HEK293 (cell line): ENCODE data around the gene HOXB7.

Experiments used
- BCL11A ChIP-seq: fragments of 450-650 bp; formaldehyde crosslinking; IDR thresholded peaks from 2 replicates; pipeline ENCODE4 v1.5.1; 2016; ENCODE audit warnings: low read depth, missing biosample characterization, missing genetic modification characterization
- BCL11B ChIP-seq: fragments of 450-650 bp; formaldehyde crosslinking; IDR thresholded peaks from 2 replicates; pipeline ENCODE4 v1.5.1; 2016; ENCODE audit warnings: low read depth, missing biosample characterization, missing genetic modification characterization
- GLIS1 ChIP-seq: fragments of 450-650 bp; formaldehyde crosslinking; IDR thresholded peaks from 2 replicates; pipeline ENCODE4 v1.5.1; 2016; ENCODE audit warnings: missing biosample characterization, missing genetic modification characterization
- HOXA7 ChIP-seq: sonication (generic); formaldehyde crosslinking; IDR thresholded peaks from 2 replicates; pipeline ENCODE4 v1.8.1; 2022; ENCODE audit warnings: missing genetic modification reagents, borderline replicate concordance
- MEIS1 ChIP-seq: sonication (generic); formaldehyde crosslinking; IDR thresholded peaks from 2 replicates; pipeline ENCODE4 v1.8.1; 2022; ENCODE audit warnings: missing genetic modification reagents, mild to moderate bottlenecking, borderline replicate concordance
- PRDM1 ChIP-seq: fragments of 450-650 bp; formaldehyde crosslinking; IDR thresholded peaks from 2 replicates; pipeline ENCODE4; 2016; ENCODE audit warnings: missing biosample characterization, missing genetic modification characterization
- SALL2 ChIP-seq: fragments of 450-650 bp; formaldehyde crosslinking; IDR thresholded peaks from 2 replicates; pipeline ENCODE4 v1.5.0; 2017; ENCODE audit warnings: missing biosample characterization, mild to moderate bottlenecking, missing genetic modification characterization, borderline replicate concordance
- SCRT1 ChIP-seq: fragments of 450-650 bp; formaldehyde crosslinking; IDR thresholded peaks from 2 replicates; pipeline ENCODE4 v1.5.1; 2016; ENCODE audit warnings: missing biosample characterization, missing genetic modification characterization, borderline replicate concordance
- SETDB1 ChIP-seq: IDR thresholded peaks from one replicate; pipeline ENCODE4 v1.6.1; 2017; ENCODE audit warnings: mild to moderate bottlenecking, low read length, moderate library complexity, mixed read lengths; ENCODE audit not compliant: insufficient read length
- ZFP3 ChIP-seq: fragments of 450-650 bp; formaldehyde crosslinking; IDR thresholded peaks from 2 replicates; pipeline ENCODE4 v1.5.1; 2016; ENCODE audit warnings: low read depth, missing biosample characterization, missing genetic modification characterization
- ZNF155 ChIP-seq: fragments of 450-650 bp; formaldehyde crosslinking; IDR thresholded peaks from 2 replicates; pipeline ENCODE4 v1.5.1; 2016; ENCODE audit warnings: missing biosample characterization, missing genetic modification characterization
- ZNF19 ChIP-seq: fragments of 450-650 bp; formaldehyde crosslinking; IDR thresholded peaks from 2 replicates; pipeline ENCODE4; 2016; ENCODE audit warnings: missing biosample characterization, missing genetic modification characterization, low read depth
- ZNF341 ChIP-seq: fragments of 450-650 bp; formaldehyde crosslinking; IDR thresholded peaks from 2 replicates; pipeline ENCODE4; 2016; ENCODE audit warnings: low read depth, missing biosample characterization, missing genetic modification characterization
- ZNF423 ChIP-seq: fragments of 450-650 bp; formaldehyde crosslinking; IDR thresholded peaks from 2 replicates; pipeline ENCODE4 v1.5.1; 2016; ENCODE audit warnings: missing biosample characterization, missing genetic modification characterization
- ZNF426 ChIP-seq: fragments of 450-650 bp; formaldehyde crosslinking; IDR thresholded peaks from 2 replicates; pipeline ENCODE4 v1.5.1; 2017; ENCODE audit warnings: missing biosample characterization, missing genetic modification characterization, mild to moderate bottlenecking, inconsistent platforms, moderate library complexity
- ZNF558 ChIP-seq: fragments of 450-650 bp; formaldehyde crosslinking; IDR thresholded peaks from 2 replicates; pipeline ENCODE4 v1.5.1; 2016; ENCODE audit warnings: missing biosample characterization, missing genetic modification characterization
- ZNF660 ChIP-seq: fragments of 450-650 bp; IDR thresholded peaks from 2 replicates; pipeline ENCODE4 v1.5.1; 2018; ENCODE audit warnings: missing biosample characterization, mild to moderate bottlenecking, missing genetic modification characterization
- ZNF677 ChIP-seq: fragments of 450-650 bp; IDR thresholded peaks from 2 replicates; pipeline ENCODE4 v1.5.0; 2018; ENCODE audit warnings: missing biosample characterization, mild to moderate bottlenecking, missing genetic modification characterization, moderate library complexity
- ZNF747 ChIP-seq: fragments of 450-650 bp; formaldehyde crosslinking; IDR thresholded peaks from 2 replicates; pipeline ENCODE4 v1.5.1; 2016; ENCODE audit warnings: missing biosample characterization, missing genetic modification characterization
- ZNF837 ChIP-seq: fragments of 450-650 bp; formaldehyde crosslinking; IDR thresholded peaks from 2 replicates; pipeline ENCODE4 v1.5.1; 2016; ENCODE audit warnings: missing biosample characterization, missing genetic modification characterization
- ZXDB ChIP-seq: fragments of 450-650 bp; formaldehyde crosslinking; IDR thresholded peaks from 2 replicates; pipeline ENCODE4 v1.5.1; 2016; ENCODE audit warnings: missing biosample characterization, missing genetic modification characterization
- TF ChIP-seq, protein P1 (sequence below): IDR thresholded peaks from 2 replicates; pipeline ENCODE4 v1.6.1; 2011; ENCODE audit warnings: mild to moderate bottlenecking, low read depth, low read length, borderline replicate concordance
- TF ChIP-seq, protein P2 (sequence below): fragments of 450-650 bp; formaldehyde crosslinking; IDR thresholded peaks from 2 replicates; pipeline ENCODE4 v1.5.0; 2017; ENCODE audit warnings: missing biosample characterization, missing genetic modification characterization, borderline replicate concordance
- TF ChIP-seq, protein P3 (sequence below): fragments of 450-650 bp; formaldehyde crosslinking; IDR thresholded peaks from 2 replicates; pipeline ENCODE4 v1.5.1; 2016; ENCODE audit warnings: missing biosample characterization, missing genetic modification characterization, borderline replicate concordance
- TF ChIP-seq, protein P4 (sequence below): fragments of 450-650 bp; IDR thresholded peaks from 2 replicates; pipeline ENCODE4 v1.5.1; 2018; ENCODE audit warnings: missing biosample characterization, missing genetic modification characterization
- TF ChIP-seq, protein P5 (sequence below): fragments of 450-650 bp; formaldehyde crosslinking; IDR thresholded peaks from 2 replicates; pipeline ENCODE4 v1.5.1; 2016; ENCODE audit warnings: missing biosample characterization, missing genetic modification characterization
- TF ChIP-seq, protein P6 (sequence below): fragments of 450-650 bp; formaldehyde crosslinking; IDR thresholded peaks from 2 replicates; pipeline ENCODE4 v1.5.1; 2016; ENCODE audit warnings: missing biosample characterization, missing genetic modification characterization

Gene HOXB7

DNA sequence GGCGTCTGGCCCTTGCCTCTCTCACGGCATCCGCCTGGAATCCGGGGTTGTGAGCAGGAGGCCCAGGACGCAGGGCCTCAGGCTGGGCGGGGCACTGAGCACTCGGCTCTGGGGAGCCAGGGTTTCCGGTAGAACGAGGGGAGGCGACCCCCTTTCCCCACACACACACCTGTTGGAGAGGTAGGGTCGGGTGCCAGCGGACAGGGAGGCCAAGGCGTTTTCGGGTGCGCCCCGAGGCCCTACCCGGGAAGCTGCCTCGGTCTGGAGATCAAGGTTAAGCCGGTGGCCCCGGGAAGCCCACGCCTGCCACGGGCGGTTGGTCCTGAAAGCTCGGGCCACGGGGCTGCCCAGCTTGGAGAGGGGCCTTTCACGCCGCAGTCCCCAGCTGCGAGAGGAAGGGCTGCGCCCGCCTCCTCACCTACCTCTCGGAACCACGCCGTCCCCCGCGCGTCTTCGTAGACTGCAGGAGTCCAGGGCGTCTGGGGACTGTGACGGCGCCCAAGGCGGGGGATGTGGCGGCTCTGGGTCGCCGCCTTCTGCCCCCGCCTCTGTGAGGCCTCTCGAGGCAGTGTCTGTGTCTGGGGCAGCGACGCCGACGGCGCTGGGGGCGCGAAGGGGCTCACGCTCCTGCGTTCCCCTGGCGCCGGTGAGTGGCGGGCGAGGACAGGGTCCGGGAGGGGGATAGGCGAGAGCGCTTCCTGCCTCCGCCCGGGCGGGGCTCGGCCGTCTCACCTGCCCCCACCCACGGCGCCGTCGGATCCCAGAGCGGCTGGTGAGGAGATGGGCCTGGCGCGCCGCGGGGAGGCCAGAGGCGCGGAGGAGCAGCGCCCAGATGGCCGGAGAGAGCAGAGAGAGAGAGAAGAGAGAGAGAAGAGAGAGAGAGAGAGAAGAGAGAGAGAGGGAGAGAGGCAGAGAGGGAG lies 35.6 kb upstream of the HOXB7 start (continued):
- TF ChIP-seq SCRT1 (tag by site-specific recombination) (peak; percentile 74; the same call in 1 of the 2 replicates), MEIS1 (no peak), ZNF558 (tag by site-specific recombination) (no peak), ZNF677 (tag by site-specific recombination) (no peak), ZXDB (peak; percentile 82), HOXA7 (CRISPR knock-in tag) (no peak), ZNF155 (tag by site-specific recombination) (no peak), ZNF747 (tag by site-specific recombination) (no peak), ZNF837 (no peak), ZNF341 (tag by site-specific recombination) (no peak), SALL2 (no peak), BCL11A (tag by site-specific recombination) (no peak), PRDM1 (tag by site-specific recombination) (peak; percentile 91), SETDB1 (no peak), BCL11B (tag by site-specific recombination) (peak; percentile 31; the same call in 1 of the 2 replicates), ZNF660 (no peak), ZNF19 (no peak), GLIS1 (tag by site-specific recombination) (peak; percentile 85; the same call in 1 of the 2 replicates), ZFP3 (tag by site-specific recombination) (no peak), ZNF426 (tag by site-specific recombination) (no peak), ZNF423 (tag by site-specific recombination) (peak; percentile 78)
- TF ChIP-seq, protein P1, sequence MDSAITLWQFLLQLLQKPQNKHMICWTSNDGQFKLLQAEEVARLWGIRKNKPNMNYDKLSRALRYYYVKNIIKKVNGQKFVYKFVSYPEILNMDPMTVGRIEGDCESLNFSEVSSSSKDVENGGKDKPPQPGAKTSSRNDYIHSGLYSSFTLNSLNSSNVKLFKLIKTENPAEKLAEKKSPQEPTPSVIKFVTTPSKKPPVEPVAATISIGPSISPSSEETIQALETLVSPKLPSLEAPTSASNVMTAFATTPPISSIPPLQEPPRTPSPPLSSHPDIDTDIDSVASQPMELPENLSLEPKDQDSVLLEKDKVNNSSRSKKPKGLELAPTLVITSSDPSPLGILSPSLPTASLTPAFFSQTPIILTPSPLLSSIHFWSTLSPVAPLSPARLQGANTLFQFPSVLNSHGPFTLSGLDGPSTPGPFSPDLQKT, result no peak
- TF ChIP-seq, protein P2, sequence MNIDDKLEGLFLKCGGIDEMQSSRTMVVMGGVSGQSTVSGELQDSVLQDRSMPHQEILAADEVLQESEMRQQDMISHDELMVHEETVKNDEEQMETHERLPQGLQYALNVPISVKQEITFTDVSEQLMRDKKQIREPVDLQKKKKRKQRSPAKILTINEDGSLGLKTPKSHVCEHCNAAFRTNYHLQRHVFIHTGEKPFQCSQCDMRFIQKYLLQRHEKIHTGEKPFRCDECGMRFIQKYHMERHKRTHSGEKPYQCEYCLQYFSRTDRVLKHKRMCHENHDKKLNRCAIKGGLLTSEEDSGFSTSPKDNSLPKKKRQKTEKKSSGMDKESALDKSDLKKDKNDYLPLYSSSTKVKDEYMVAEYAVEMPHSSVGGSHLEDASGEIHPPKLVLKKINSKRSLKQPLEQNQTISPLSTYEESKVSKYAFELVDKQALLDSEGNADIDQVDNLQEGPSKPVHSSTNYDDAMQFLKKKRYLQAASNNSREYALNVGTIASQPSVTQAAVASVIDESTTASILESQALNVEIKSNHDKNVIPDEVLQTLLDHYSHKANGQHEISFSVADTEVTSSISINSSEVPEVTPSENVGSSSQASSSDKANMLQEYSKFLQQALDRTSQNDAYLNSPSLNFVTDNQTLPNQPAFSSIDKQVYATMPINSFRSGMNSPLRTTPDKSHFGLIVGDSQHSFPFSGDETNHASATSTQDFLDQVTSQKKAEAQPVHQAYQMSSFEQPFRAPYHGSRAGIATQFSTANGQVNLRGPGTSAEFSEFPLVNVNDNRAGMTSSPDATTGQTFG (tag by site-specific recombination), result no peak
- TF ChIP-seq, protein P3, sequence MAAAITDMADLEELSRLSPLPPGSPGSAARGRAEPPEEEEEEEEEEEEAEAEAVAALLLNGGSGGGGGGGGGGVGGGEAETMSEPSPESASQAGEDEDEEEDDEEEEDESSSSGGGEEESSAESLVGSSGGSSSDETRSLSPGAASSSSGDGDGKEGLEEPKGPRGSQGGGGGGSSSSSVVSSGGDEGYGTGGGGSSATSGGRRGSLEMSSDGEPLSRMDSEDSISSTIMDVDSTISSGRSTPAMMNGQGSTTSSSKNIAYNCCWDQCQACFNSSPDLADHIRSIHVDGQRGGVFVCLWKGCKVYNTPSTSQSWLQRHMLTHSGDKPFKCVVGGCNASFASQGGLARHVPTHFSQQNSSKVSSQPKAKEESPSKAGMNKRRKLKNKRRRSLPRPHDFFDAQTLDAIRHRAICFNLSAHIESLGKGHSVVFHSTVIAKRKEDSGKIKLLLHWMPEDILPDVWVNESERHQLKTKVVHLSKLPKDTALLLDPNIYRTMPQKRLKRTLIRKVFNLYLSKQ (tag by site-specific recombination), result no peak
- TF ChIP-seq, protein P4, sequence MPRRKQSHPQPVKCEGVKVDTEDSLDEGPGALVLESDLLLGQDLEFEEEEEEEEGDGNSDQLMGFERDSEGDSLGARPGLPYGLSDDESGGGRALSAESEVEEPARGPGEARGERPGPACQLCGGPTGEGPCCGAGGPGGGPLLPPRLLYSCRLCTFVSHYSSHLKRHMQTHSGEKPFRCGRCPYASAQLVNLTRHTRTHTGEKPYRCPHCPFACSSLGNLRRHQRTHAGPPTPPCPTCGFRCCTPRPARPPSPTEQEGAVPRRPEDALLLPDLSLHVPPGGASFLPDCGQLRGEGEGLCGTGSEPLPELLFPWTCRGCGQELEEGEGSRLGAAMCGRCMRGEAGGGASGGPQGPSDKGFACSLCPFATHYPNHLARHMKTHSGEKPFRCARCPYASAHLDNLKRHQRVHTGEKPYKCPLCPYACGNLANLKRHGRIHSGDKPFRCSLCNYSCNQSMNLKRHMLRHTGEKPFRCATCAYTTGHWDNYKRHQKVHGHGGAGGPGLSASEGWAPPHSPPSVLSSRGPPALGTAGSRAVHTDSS (tag by site-specific recombination), result peak; percentile 8; the same call in 1 of the 2 replicates
- TF ChIP-seq, protein P5, sequence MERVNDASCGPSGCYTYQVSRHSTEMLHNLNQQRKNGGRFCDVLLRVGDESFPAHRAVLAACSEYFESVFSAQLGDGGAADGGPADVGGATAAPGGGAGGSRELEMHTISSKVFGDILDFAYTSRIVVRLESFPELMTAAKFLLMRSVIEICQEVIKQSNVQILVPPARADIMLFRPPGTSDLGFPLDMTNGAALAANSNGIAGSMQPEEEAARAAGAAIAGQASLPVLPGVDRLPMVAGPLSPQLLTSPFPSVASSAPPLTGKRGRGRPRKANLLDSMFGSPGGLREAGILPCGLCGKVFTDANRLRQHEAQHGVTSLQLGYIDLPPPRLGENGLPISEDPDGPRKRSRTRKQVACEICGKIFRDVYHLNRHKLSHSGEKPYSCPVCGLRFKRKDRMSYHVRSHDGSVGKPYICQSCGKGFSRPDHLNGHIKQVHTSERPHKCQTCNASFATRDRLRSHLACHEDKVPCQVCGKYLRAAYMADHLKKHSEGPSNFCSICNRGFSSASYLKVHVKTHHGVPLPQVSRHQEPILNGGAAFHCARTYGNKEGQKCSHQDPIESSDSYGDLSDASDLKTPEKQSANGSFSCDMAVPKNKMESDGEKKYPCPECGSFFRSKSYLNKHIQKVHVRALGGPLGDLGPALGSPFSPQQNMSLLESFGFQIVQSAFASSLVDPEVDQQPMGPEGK (tag by site-specific recombination), result peak; percentile 96
- TF ChIP-seq, protein P6, sequence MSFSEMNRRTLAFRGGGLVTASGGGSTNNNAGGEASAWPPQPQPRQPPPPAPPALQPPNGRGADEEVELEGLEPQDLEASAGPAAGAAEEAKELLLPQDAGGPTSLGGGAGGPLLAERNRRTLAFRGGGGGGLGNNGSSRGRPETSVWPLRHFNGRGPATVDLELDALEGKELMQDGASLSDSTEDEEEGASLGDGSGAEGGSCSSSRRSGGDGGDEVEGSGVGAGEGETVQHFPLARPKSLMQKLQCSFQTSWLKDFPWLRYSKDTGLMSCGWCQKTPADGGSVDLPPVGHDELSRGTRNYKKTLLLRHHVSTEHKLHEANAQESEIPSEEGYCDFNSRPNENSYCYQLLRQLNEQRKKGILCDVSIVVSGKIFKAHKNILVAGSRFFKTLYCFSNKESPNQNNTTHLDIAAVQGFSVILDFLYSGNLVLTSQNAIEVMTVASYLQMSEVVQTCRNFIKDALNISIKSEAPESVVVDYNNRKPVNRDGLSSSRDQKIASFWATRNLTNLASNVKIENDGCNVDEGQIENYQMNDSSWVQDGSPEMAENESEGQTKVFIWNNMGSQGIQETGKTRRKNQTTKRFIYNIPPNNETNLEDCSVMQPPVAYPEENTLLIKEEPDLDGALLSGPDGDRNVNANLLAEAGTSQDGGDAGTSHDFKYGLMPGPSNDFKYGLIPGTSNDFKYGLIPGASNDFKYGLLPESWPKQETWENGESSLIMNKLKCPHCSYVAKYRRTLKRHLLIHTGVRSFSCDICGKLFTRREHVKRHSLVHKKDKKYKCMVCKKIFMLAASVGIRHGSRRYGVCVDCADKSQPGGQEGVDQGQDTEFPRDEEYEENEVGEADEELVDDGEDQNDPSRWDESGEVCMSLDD (tag by site-specific recombination), result peak; percentile 75
